Dendritic cell treated with granulocyte-macrophage colony-stimulating factor and Interleukin-4, amounts not matched to agents 40 ng/mL and 50 ng/mL, for 4 days (primary cell): ENCODE measurements around the gene CDH8.
"Not testable (repeated sequence)": the region's sequence is repeated elsewhere in the genome, so short reads cannot be mapped to it uniquely, and the experiment has no call there.

Source experiments
- H3K27ac Mint-ChIP-seq: one replicate; pipeline ENCODE4 v1.8.0; 2022; ENCODE audit warnings: mild to moderate bottlenecking, mixed read lengths
- H3K27me3 Mint-ChIP-seq: one replicate; pipeline ENCODE4 v1.8.0; 2022; ENCODE audit warnings: mild to moderate bottlenecking, mixed read lengths
- H3K36me3 Mint-ChIP-seq: one replicate; pipeline ENCODE4 v1.8.0; 2022; ENCODE audit warnings: low read depth, mixed read lengths
- H3K4me1 Mint-ChIP-seq: one replicate; pipeline ENCODE4 v1.8.0; 2022; ENCODE audit warnings: low read depth, mixed read lengths
- H3K4me3 Mint-ChIP-seq: one replicate; pipeline ENCODE4 v1.8.0; 2022; ENCODE audit warnings: mild to moderate bottlenecking, moderate library complexity, mixed read lengths
- H3K9me3 Mint-ChIP-seq: one replicate; pipeline ENCODE4 v1.8.0; 2022; ENCODE audit warnings: mixed read lengths
- intact Hi-C: fragments of 100-400 bp; cut with micrococcal nuclease; formaldehyde crosslinking; loops from one replicate; pipeline ENCODE4 v1.15.0; 2022

CDH8 gene

DNA sequence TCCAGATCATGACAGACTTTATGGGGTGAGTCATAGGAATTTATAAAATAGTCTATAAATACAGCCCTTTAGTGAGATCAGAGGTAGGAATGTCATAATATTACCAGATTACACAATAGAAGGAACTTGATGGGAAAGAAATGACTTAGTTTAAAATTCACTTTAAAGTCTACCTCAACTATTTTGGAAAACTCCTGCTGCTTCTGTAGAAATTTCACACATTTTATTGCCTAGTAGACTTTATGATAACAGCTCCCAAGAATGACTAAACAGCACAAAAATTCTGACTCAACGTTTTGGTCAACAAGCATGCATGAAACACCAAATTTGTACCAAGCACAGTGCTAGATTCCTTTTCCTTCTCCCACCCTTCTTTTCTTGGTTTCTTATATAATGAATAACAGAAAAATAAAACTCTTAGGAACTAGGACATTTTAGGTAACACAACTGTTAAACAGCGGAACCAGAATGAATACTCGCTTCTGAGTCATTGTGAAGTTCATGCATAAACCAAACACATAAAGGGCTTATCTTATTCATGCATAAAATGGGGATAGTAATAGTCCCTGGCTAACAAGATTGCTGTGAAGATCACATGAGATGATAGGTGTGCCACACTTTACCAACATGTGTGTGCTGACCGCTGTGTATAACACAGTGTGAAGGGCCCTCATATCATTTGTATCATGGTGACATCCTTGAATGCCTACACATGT, 243.9 kb downstream of the CDH8 start:
- H3K36me3 Mint-ChIP-seq: no peaks in the 10 kb centered on the region
- intact Hi-C loops: no loop called here
- no peaks in the 10 kb centered on the region for H3K4me1 Mint-ChIP-seq
- no peak overlapping the region for H3K4me3 Mint-ChIP-seq
- H3K9me3 Mint-ChIP-seq: no peaks in the 10 kb centered on the region
- H3K27me3 Mint-ChIP-seq: no peaks in the 10 kb centered on the region
- H3K27ac Mint-ChIP-seq: no peak overlapping the region

DNA sequence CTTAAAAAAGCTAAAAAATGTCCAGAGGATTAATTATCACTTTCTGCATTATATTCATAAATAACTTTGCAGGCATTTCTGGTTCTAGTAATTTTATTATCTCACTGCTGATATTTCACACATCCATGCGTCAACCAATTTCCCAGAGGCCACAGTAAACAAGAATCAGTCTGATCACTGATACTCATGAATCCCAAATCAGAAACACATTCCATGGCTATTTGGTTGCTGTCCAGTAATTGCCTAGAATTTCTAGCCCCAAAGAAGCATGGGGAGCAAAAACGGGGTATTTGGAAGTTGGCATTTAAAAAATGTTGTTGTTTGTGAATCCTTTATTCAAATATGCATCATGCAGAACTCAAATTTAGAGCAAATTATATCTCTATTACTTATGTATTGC, 244.8 kb downstream of the CDH8 start:
- H3K27me3 Mint-ChIP-seq: no peaks in the 10 kb centered on the region
- no peaks in the 10 kb centered on the region for H3K4me1 Mint-ChIP-seq

DNA sequence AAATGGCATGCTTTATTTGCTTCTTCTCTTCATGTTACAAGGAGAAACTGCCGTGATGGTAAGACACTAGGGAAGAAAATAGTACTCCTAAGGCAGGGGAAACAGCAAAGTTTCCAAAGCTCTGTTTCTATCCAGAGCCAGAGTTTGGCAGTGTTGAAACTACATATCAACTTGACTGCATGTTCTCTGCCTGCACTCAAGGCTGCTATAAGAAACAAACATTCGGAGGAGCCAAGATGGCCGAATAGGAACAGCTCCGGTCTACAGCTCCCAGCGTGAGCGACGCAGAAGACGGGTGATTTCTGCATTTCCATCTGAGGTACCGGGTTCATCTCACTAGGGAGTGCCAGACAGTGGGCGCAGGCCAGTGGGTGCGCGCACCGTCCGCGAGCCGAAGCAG, 254.4 kb downstream of the CDH8 start:
- H3K9me3 Mint-ChIP-seq, H3K27me3 Mint-ChIP-seq, H3K4me1 Mint-ChIP-seq, H3K36me3 Mint-ChIP-seq, H3K27ac Mint-ChIP-seq, intact Hi-C loops, H3K4me3 Mint-ChIP-seq: not testable (repeated sequence)

More for the DNA sequence above, 244.8 kb downstream of the CDH8 start:
- Mint-ChIP-seq H3K27ac (no peak overlapping the region), H3K9me3 (no peaks in the 10 kb centered on the region), H3K36me3 (no peaks in the 10 kb centered on the region), H3K4me3 (no peak overlapping the region)
- intact Hi-C loops: no loop called here

GRCh38 chr16:61780161-61780560, 256.1 kb downstream of the CDH8 start:
- no peaks in the 10 kb centered on the region for H3K9me3 Mint-ChIP-seq
- H3K27ac Mint-ChIP-seq: no peak overlapping the region
- no peaks in the 10 kb centered on the region for H3K4me1 Mint-ChIP-seq
- H3K27me3 Mint-ChIP-seq: no peaks in the 10 kb centered on the region
- intact Hi-C loops: no loop called here
- H3K4me3 Mint-ChIP-seq: no peak overlapping the region
- H3K36me3 Mint-ChIP-seq: no peaks in the 10 kb centered on the region

DNA sequence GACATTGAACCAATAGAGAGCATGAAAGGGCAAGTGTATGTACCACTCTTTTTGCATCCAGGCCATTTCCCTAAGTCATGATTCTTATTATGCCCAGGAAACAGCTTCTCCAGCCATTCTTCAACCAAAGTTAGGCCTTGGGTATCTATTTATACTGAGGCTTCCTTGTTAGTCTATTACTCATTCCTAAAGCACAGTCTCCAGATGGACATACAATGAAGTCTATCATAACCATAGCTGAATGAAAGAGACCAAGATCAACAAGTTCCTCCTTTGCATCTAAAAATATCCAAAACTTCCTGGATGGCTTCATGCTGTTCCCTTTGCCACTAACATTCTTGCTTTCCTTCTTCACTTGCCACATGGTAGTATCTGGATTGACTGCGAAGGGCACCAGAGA, 265.9 kb downstream of the CDH8 start:
- Mint-ChIP-seq H3K27me3 (no peaks in the 10 kb centered on the region), H3K36me3 (no peaks in the 10 kb centered on the region), H3K9me3 (no peaks in the 10 kb centered on the region), H3K4me1 (no peaks in the 10 kb centered on the region), H3K27ac (no peak overlapping the region), H3K4me3 (no peak overlapping the region)
- intact Hi-C loops: no loop called here

GRCh38 chr16:61763991-61764390, 272.2 kb downstream of the CDH8 start:
- peaks cover 7% of the 10 kb centered on the region for H3K9me3 Mint-ChIP-seq
- no peaks in the 10 kb centered on the region for H3K36me3 Mint-ChIP-seq
- no peaks in the 10 kb centered on the region for H3K27me3 Mint-ChIP-seq
- intact Hi-C loops: no loop called here
- no peak overlapping the region for H3K27ac Mint-ChIP-seq
- no peak overlapping the region for H3K4me3 Mint-ChIP-seq
- no peaks in the 10 kb centered on the region for H3K4me1 Mint-ChIP-seq

GRCh38 chr16:61763013-61763412, 273.2 kb downstream of the CDH8 start:
- no peaks in the 10 kb centered on the region for H3K36me3 Mint-ChIP-seq
- H3K27me3 Mint-ChIP-seq: no peaks in the 10 kb centered on the region
- H3K4me3 Mint-ChIP-seq: no peak overlapping the region
- intact Hi-C loops: no loop called here
- H3K4me1 Mint-ChIP-seq: no peaks in the 10 kb centered on the region
- H3K9me3 Mint-ChIP-seq: peaks cover 10% of the 10 kb centered on the region
- H3K27ac Mint-ChIP-seq: no peak overlapping the region

DNA sequence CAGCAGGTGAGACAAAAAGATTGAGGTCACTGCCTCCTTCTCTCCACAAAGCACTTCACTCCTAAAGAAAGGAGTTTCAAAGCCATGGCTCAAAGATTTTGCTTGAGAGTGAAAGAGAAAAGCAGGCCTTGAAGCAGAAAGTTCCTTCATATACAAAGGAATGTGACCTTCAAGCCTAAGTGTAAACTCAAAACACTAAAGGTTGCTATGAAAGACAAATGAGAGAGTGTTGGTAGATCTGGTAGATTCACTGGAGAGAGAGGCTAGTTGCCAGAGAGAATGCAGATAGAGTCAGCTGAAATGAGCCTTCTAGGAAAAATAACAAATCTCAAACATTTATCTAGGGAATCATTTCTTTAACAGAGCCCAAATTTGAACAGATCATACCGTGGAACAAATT, 305.2 kb downstream of the CDH8 start:
- Mint-ChIP-seq H3K4me1 (no peaks in the 10 kb centered on the region), H3K27ac (no peak overlapping the region), H3K36me3 (no peaks in the 10 kb centered on the region), H3K27me3 (no peaks in the 10 kb centered on the region), H3K9me3 (no peaks in the 10 kb centered on the region), H3K4me3 (no peak overlapping the region)
- intact Hi-C loops: no loop called here

DNA sequence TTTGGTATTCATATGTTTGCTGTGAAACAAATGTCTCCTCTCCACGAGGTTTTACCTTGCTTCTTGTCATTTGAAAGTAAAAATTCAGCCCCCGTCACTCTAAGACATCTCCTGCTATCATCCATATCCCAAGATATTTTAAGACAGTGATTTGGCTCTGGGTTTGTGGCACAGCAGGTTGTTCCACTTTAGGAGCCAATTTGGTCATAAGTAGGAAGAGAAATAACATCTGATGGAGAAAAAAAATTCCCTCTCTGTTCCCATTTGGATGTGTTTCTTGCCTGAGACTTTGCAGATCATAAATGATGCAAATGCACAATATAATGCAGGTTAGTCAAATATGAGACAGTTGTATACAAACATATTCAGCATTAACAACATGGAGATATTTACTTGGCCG, 309.5 kb downstream of the CDH8 start:
- H3K4me3 Mint-ChIP-seq: no peak overlapping the region
- no peaks in the 10 kb centered on the region for H3K4me1 Mint-ChIP-seq
- H3K27me3 Mint-ChIP-seq: no peaks in the 10 kb centered on the region
- intact Hi-C loops: no loop called here
- H3K9me3 Mint-ChIP-seq: no peaks in the 10 kb centered on the region
- no peak overlapping the region for H3K27ac Mint-ChIP-seq
- no peaks in the 10 kb centered on the region for H3K36me3 Mint-ChIP-seq

- Mint-ChIP-seq H3K27me3 (no peaks in the 10 kb centered on the region), H3K4me3 (no peak overlapping the region), H3K27ac (no peak overlapping the region), H3K9me3 (no peaks in the 10 kb centered on the region), H3K36me3 (no peaks in the 10 kb centered on the region), H3K4me1 (no peaks in the 10 kb centered on the region)
- intact Hi-C loops: no loop called here
These were observed 310.1 kb downstream of the CDH8 start for GRCh38 chr16:61726125-61726524.

- H3K4me3 Mint-ChIP-seq: no peak overlapping the region
- intact Hi-C loops: no loop called here
These were observed 314.7 kb downstream of the CDH8 start for GRCh38 chr16:61721544-61721943.

GRCh38 chr16:61715393-61715792, 320.8 kb downstream of the CDH8 start:
- H3K27ac Mint-ChIP-seq: no peak overlapping the region
- no peaks in the 10 kb centered on the region for H3K36me3 Mint-ChIP-seq
- no peak overlapping the region for H3K4me3 Mint-ChIP-seq
- H3K4me1 Mint-ChIP-seq: no peaks in the 10 kb centered on the region
- intact Hi-C loops: no loop called here
- H3K9me3 Mint-ChIP-seq: no peaks in the 10 kb centered on the region
- no peaks in the 10 kb centered on the region for H3K27me3 Mint-ChIP-seq

More at GRCh38 chr16:61721544-61721943, 314.7 kb downstream of the CDH8 start:
- no peaks in the 10 kb centered on the region for H3K9me3 Mint-ChIP-seq
- H3K27ac Mint-ChIP-seq: no peak overlapping the region
- H3K27me3 Mint-ChIP-seq: no peaks in the 10 kb centered on the region
- no peaks in the 10 kb centered on the region for H3K36me3 Mint-ChIP-seq
- H3K4me1 Mint-ChIP-seq: no peaks in the 10 kb centered on the region

DNA sequence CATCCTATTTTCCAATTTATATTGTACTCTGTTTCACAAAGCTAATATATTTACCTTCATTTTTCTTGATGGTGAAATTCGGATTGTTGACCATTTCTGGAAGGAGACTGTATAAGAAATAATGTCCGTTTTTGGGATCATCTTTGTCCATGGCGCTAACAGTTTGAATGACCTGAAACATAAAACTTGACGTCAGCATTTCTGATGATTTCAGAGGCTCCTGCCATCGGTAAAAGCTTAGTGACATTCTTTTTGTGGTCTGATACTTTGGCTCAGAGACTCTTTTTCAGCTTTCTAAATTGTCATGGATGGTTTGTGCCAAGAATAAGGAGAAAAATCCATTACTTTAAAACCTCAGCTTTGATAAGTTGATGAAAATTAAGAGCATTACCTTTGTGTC, 322.5 kb downstream of the CDH8 start:
- no peaks in the 10 kb centered on the region for H3K9me3 Mint-ChIP-seq

DNA sequence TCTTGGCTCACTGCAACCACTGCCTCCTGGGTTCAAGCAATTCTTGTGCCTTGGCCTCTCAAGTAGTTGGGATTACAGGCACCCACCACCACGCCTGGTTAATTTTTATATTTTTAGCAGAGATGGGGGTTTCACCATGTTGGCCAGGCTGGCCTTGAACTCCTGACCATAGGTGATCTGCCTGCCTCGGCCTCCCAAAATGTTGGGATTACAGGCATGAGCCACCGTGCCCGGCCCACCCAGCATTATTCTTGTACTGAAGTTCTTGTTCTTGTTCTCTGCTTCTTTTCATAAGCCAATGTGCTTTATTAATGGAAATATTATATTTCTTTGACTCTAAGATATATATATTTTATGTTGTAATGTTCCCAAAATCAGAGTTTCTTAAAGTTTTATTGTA, 336.6 kb downstream of the CDH8 start:
- H3K9me3 Mint-ChIP-seq, H3K36me3 Mint-ChIP-seq, H3K4me1 Mint-ChIP-seq, H3K27ac Mint-ChIP-seq, H3K27me3 Mint-ChIP-seq, intact Hi-C loops, H3K4me3 Mint-ChIP-seq: not testable (repeated sequence)

More for the DNA sequence above, 322.5 kb downstream of the CDH8 start:
- Mint-ChIP-seq H3K4me3 (no peak overlapping the region), H3K36me3 (no peaks in the 10 kb centered on the region), H3K27me3 (no peaks in the 10 kb centered on the region), H3K4me1 (no peaks in the 10 kb centered on the region), H3K27ac (no peak overlapping the region)
- intact Hi-C loops: no loop called here

- no peak overlapping the region for H3K27ac Mint-ChIP-seq
- no peak overlapping the region for H3K4me3 Mint-ChIP-seq
- H3K27me3 Mint-ChIP-seq: no peaks in the 10 kb centered on the region
- H3K4me1 Mint-ChIP-seq: no peaks in the 10 kb centered on the region
- H3K36me3 Mint-ChIP-seq: no peaks in the 10 kb centered on the region
- no peaks in the 10 kb centered on the region for H3K9me3 Mint-ChIP-seq
- intact Hi-C loops: no loop called here
These were observed 351.7 kb downstream of the CDH8 start for GRCh38 chr16:61684541-61684940.
